Neuronal stem cell (in vitro differentiated cells): ENCODE data around the gene SLBP.
A peak's percentile ranks its signal among the peaks of the same experiment; 100 is the strongest.

ENCODE experiments used
- DNase-seq: peaks from one replicate; pipeline ENCODE4 v3.0.0-alpha.2; 2013; ENCODE audit warnings: low spot score
- H2AFZ ChIP-seq: one replicate; pipeline ENCODE4 v1.6.1; 2013; ENCODE audit warnings: mild to moderate bottlenecking, low read length, inconsistent platforms
- H2AK5ac ChIP-seq: 2 replicates; pipeline ENCODE4 v1.6.1; 2013; ENCODE audit warnings: low read depth, mild to moderate bottlenecking, inconsistent platforms, low read length, moderate library complexity, mixed read lengths
- H2BK120ac ChIP-seq: 2 replicates; pipeline ENCODE4 v1.6.1; 2013; ENCODE audit warnings: low read depth, mild to moderate bottlenecking, inconsistent platforms, low read length, moderate library complexity, mixed read lengths
- H2BK12ac ChIP-seq: one replicate; pipeline ENCODE4 v1.6.1; 2013; ENCODE audit warnings: low read length, inconsistent platforms
- H2BK15ac ChIP-seq: 2 replicates; pipeline ENCODE4 v1.6.1; 2013; ENCODE audit warnings: mild to moderate bottlenecking, low read length, inconsistent platforms, mixed read lengths
- H2BK5ac ChIP-seq: one replicate; pipeline ENCODE4 v1.6.1; 2013; ENCODE audit warnings: inconsistent platforms, mild to moderate bottlenecking, low read length, moderate library complexity
- H3K14ac ChIP-seq: one replicate; pipeline ENCODE4 v1.6.1; 2013; ENCODE audit warnings: low read length, inconsistent platforms
- H3K18ac ChIP-seq: 2 replicates; pipeline ENCODE4 v1.6.1; 2013; ENCODE audit warnings: low read length, inconsistent platforms
- H3K23ac ChIP-seq: 2 replicates; pipeline ENCODE4 v1.6.1; 2013; ENCODE audit warnings: low read depth, mild to moderate bottlenecking, mixed read lengths, low read length, inconsistent platforms; ENCODE audit not compliant: poor library complexity
- H3K27ac ChIP-seq: replicated peaks from 3 replicates; pipeline ENCODE4 v1.5.1; 2013; ENCODE audit warnings: low read length, inconsistent platforms
- H3K27me3 ChIP-seq, 3 experiments: 2 replicates each; pipeline ENCODE4 v1.6.1; 2013; ENCODE audit warnings: low read length in 3 of 3, mild to moderate bottlenecking in 2 of 3, inconsistent platforms in 1 of 3, low read depth in 1 of 3, mixed read lengths in 1 of 3, moderate library complexity in 1 of 3; ENCODE audit not compliant: control insufficient read depth in 3 of 3, insufficient read depth in 3 of 3
- H3K36me3 ChIP-seq, 2 donors: replicated peaks in 1 of 2; 2 replicates each; pipeline ENCODE4 v1.6.1; 2013; ENCODE audit warnings: low read length in 2 of 2; ENCODE audit not compliant: control insufficient read depth in 2 of 2, insufficient read depth in 2 of 2
- H3K4ac ChIP-seq: 2 replicates; pipeline ENCODE4 v1.6.1; 2013; ENCODE audit warnings: inconsistent platforms, mild to moderate bottlenecking, low read length, moderate library complexity
- H3K4me1 ChIP-seq, 2 donors: 1 replicate in 1 of 2; 2 replicates in 1 of 2; pipeline ENCODE4 v1.6.1; 2013; ENCODE audit warnings: low read length in 2 of 2, low read depth in 1 of 2; ENCODE audit not compliant: control insufficient read depth in 2 of 2, insufficient read depth in 1 of 2
- H3K4me2 ChIP-seq: one replicate; pipeline ENCODE4 v1.6.1; 2013; ENCODE audit warnings: mild to moderate bottlenecking, low read length, inconsistent platforms; ENCODE audit not compliant: insufficient read depth, poor library complexity, severe bottlenecking
- H3K4me3 ChIP-seq, 2 donors: 2 replicates each; pipeline ENCODE4 v1.5.1; 2013; ENCODE audit warnings: low read length in 2 of 2, mild to moderate bottlenecking in 2 of 2, inconsistent platforms in 1 of 2, moderate library complexity in 1 of 2
- H3K79me1 ChIP-seq: one replicate; pipeline ENCODE4 v1.6.1; 2013; ENCODE audit warnings: low read depth, mild to moderate bottlenecking, inconsistent platforms, low read length, moderate library complexity
- H3K9ac ChIP-seq: one replicate; pipeline ENCODE4 v1.6.1; 2013; ENCODE audit warnings: mild to moderate bottlenecking, low read depth, low read length, inconsistent platforms; ENCODE audit not compliant: poor library complexity
- H3K9me3 ChIP-seq, 2 donors: replicated peaks in 1 of 2; 2 replicates each; pipeline versions ENCODE3 to v1.6.1; 2013; ENCODE audit warnings: low read length in 2 of 2, mild to moderate bottlenecking in 2 of 2, inconsistent platforms in 1 of 2, low read depth in 1 of 2, mixed read lengths in 1 of 2, moderate library complexity in 1 of 2; ENCODE audit not compliant: control insufficient read depth in 2 of 2, insufficient read depth in 1 of 2
- H4K8ac ChIP-seq: one replicate; pipeline ENCODE4 v1.6.1; 2013; ENCODE audit warnings: low read depth, mild to moderate bottlenecking, inconsistent platforms, low read length, moderate library complexity
- H4K91ac ChIP-seq: one replicate; pipeline ENCODE4 v1.6.1; 2013; ENCODE audit warnings: low read length, low read depth, mild to moderate bottlenecking, inconsistent platforms; ENCODE audit not compliant: poor library complexity
- WGBS, 2 donors: extraction: QIAGEN DNeasy Blood & Tissue Kit; methylation state at CpG; one replicate each; pipeline ENCODE4 v1.1.7; 2013; ENCODE audit warnings: missing lambda C conversion rate in 2 of 2, mixed read lengths in 1 of 2; ENCODE audit not compliant: insufficient read length in 2 of 2, insufficient replicate concordance in 1 of 2; ENCODE audit errors: extremely low coverage in 2 of 2; 5-methylcytosine and 5-hydroxymethylcytosine counted together

Gene SLBP

DNA sequence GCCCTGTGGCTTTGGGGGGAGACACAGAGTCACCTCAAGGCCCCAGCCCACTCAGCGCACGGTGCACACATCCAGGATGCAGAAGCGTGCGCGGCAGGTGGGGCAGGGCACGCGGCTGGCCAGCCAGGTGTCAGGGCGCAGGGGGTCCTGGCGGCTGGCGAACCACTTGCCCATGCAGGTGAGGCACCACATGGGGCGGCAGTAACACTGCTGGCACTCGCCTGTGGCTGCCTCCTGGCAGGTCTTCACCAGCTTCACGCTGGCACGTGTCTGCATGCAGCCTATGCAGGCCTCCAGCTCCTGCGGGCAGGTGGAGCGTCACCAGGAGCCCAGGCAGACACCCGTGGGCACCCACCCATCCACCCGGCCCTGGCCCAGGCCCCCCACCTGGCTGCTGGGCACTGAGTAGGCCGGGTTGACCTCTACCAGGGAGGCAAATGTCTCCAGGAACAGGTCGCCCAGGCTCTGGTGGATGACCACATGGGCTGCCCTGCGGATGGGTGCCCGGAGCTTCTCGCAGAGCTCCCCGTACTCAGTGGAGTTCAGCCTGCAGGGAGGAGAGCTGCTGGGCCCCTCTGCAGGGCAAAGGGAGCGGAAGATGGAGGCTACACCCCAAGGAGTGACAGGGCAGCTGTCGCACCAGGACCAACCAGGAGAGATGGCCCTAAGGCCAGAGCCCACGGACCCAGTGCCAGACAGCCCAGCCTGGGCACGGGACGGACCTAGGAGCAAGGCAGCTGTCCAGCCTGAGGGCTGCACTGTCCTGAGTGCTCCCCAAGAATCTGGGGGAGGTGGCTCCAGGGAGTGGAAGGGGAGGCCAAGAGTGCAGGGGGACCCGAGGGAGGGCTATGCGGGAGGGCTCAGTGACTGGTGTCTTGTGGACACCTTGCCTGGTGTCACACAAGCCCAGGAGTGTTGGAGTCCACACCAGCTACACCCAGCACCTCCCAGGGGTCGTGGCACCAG, 5.3 kb upstream of the SLBP start:
- no peak overlapping the region for H2BK12ac ChIP-seq
- H3K23ac ChIP-seq: peak overlapping the region; percentile 86
- no peak overlapping the region for H2AK5ac ChIP-seq
- H3K9ac ChIP-seq: no peak overlapping the region
- peak overlapping the region; percentile 63 for H3K14ac ChIP-seq
- H2BK120ac ChIP-seq: no peak overlapping the region
- no CpG with 5 or more reads among the region's 32 CpGs for WGBS, 2 donors
- DNase-seq: no peak
- no peak overlapping the region for H4K91ac ChIP-seq
- peaks cover 32% of the 10 kb centered on the region for H3K79me1 ChIP-seq
- peaks cover 28 to 50% of the 10 kb centered on the region in 2 donors for H3K36me3 ChIP-seq
- no peak overlapping the region for H2AFZ ChIP-seq
- no peak overlapping the region for H3K18ac ChIP-seq
- H2BK15ac ChIP-seq: no peak overlapping the region
- peaks cover 17 to 19% of the 10 kb centered on the region in 2 donors for H3K4me1 ChIP-seq
- H3K4ac ChIP-seq: peak overlapping the region; percentile 23
- no peak overlapping the region for H3K4me2 ChIP-seq
- H3K4me3 ChIP-seq: no peak overlapping the region
- H3K9me3 ChIP-seq: peaks cover 0 to 2% of the 10 kb centered on the region in 2 donors
- no peak overlapping the region for H3K27ac ChIP-seq
- H4K8ac ChIP-seq: peak overlapping the region; percentile 76
- H2BK5ac ChIP-seq: no peak overlapping the region
- H3K27me3 ChIP-seq: no peaks in the 10 kb centered on the region

DNA sequence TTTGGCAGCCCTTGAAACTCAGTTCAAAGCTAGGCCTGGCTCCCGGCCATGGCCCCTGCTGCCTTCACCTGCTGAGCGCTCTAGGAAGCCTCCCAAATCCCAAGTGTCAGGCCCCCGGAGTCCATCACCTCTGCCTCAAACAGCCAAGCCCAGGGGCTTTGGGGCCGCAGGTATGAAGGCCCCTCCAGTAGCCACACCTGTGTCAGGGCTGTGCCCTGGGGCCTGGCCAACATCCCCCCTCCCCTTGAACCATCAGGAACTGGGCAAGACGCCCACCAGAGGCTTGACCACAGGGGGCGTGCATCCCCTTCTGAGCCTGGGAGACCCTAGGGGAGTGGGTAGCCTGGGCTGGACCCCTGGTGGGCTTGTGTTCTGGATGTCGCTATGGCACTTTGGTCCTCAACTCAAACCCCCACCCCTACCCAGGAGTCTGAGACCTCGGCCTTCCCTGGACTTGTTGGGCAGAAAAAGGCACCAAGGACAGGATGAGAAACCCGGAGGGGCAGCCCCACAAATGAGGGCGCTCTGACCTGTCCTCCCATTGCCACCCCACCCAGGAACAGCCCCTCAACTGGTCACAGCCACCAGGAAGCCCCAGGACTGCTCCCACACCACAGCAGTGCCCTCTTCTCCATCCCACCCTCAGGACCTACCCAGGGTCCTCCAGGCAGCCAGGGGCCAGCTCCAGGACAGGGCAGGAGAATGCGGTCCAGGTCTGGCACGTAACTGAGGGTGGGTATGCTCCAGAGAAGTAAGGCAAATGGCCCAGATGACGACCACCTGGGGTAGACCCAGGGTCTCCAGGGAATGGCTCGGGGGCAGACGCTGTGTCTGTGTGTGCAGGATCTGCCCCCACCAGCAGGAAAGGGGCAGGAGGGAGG, 4.2 kb upstream of the SLBP start:
- Histone ChIP-seq H3K4me3 (no peak overlapping the region), H2BK12ac (no peak overlapping the region), H2BK15ac (no peak overlapping the region), H2BK120ac (no peak overlapping the region), H2AK5ac (no peak overlapping the region), H3K27me3 (no peaks in the 10 kb centered on the region), H3K23ac (peak overlapping the region; percentile 86), H3K14ac (peak overlapping the region; percentile 71), H2AFZ (no peak overlapping the region), H3K27ac (no peak overlapping the region), H3K4ac (no peak overlapping the region), H3K18ac (no peak overlapping the region), H4K8ac (no peak overlapping the region), H3K9ac (no peak overlapping the region), H3K36me3 (peaks cover 28 to 50% of the 10 kb centered on the region in 2 donors), H3K9me3 (peaks cover 0 to 2% of the 10 kb centered on the region in 2 donors), H3K4me2 (no peak overlapping the region), H3K4me1 (peaks cover 16 to 19% of the 10 kb centered on the region in 2 donors), H4K91ac (no peak overlapping the region), H3K79me1 (peaks cover 28% of the 10 kb centered on the region), H2BK5ac (no peak overlapping the region)
- no peak for DNase-seq
- no CpG with 5 or more reads among the region's 15 CpGs for WGBS, 2 donors

DNA sequence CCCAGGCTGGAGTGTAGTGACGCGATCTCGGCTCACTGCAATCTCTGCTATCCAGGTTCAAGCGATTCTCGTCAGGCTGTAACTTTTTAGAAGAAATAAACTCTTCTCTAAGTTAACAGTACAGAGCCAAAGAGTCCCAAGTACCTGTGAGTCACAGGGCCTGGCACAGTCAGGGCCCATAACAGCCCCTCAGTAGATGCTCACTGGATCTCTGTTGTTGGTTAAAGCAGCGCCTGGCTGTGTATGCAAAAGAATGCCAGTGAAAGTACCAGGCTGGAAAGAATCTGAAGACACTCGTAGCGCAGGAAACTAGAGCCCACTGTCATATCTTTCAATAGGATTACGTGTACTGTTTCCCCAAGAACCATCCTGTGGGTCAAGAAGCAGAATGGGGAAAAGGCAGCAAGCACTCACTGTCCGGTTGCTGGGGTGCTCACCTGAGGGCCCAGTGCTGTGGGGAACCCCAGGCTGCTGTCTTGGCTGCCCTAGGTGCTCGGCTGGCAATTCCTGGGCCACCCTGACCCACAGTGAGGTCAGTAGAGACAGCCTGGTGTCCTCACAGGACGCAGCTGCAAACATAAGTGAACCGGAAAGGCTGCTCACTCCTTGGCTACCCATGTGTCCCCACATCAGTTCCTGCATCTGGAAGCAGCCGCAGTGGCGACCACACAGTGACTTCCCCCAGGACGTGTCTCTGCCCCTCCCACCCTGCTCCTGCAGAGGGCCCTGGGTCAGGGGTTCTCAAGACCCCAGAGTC, 3.1 kb upstream of the SLBP start:
- H3K14ac ChIP-seq: no peak overlapping the region
- H4K91ac ChIP-seq: no peak overlapping the region
- no peak overlapping the region for H3K27ac ChIP-seq
- peaks cover 26% of the 10 kb centered on the region for H3K79me1 ChIP-seq
- peaks cover 28 to 55% of the 10 kb centered on the region in 2 donors for H3K36me3 ChIP-seq
- H3K4me3 ChIP-seq: no peak overlapping the region
- no peak overlapping the region for H2BK15ac ChIP-seq
- no peak overlapping the region for H3K9ac ChIP-seq
- H2BK120ac ChIP-seq: no peak overlapping the region
- no peak overlapping the region for H3K4me2 ChIP-seq
- DNase-seq: no peak
- peak overlapping the region; percentile 17 for H4K8ac ChIP-seq
- no peak overlapping the region for H3K18ac ChIP-seq
- no peak overlapping the region for H2BK5ac ChIP-seq
- H3K4ac ChIP-seq: no peak overlapping the region
- H2BK12ac ChIP-seq: no peak overlapping the region
- no peak overlapping the region for H2AK5ac ChIP-seq
- no peak overlapping the region for H2AFZ ChIP-seq
- peaks cover 18 to 23% of the 10 kb centered on the region in 2 donors for H3K4me1 ChIP-seq
- H3K9me3 ChIP-seq: peaks cover 0 to 2% of the 10 kb centered on the region in 2 donors
- no peak overlapping the region for H3K23ac ChIP-seq
- no peaks in the 10 kb centered on the region for H3K27me3 ChIP-seq
- WGBS, 2 donors: no CpG with 5 or more reads among the region's 16 CpGs
